WERI-Rb-1 (cell line): Measurements from ENCODE around the gene PRKCA.

Experiments used
- DNase-seq: peaks from one replicate; pipeline ENCODE4 v3.0.0-alpha.2; 2020
- H3K27ac ChIP-seq: fragments of 250-450 bp; sonication (Bioruptor Pico); 2 replicates; pipeline ENCODE4 v1.5.1; 2020; ENCODE audit warnings: mild to moderate bottlenecking, moderate library complexity
- H3K27me3 ChIP-seq: fragments of 250-450 bp; sonication (Bioruptor Pico); 2 replicates; pipeline ENCODE4 v1.5.1; 2021; ENCODE audit warnings: mild to moderate bottlenecking, low read depth, moderate library complexity; ENCODE audit not compliant: insufficient read depth, severe bottlenecking
- H3K36me3 ChIP-seq: fragments of 250-450 bp; sonication (Bioruptor Pico); 2 replicates; pipeline ENCODE4 v1.5.1; 2020; ENCODE audit warnings: mild to moderate bottlenecking, moderate library complexity
- H3K4me3 ChIP-seq: 2 replicates; pipeline ENCODE4 v1.5.1; 2011; ENCODE audit warnings: low read depth, mild to moderate bottlenecking, control low read depth, low read length
- H3K9me3 ChIP-seq: fragments of 250-450 bp; sonication (Bioruptor Pico); 2 replicates; pipeline ENCODE4 v1.5.1; 2021; ENCODE audit warnings: mild to moderate bottlenecking, moderate library complexity; ENCODE audit not compliant: severe bottlenecking
- CTCF ChIP-seq: IDR thresholded peaks from 2 replicates; pipeline ENCODE4 v1.5.1; 2011; ENCODE audit warnings: low read depth, mild to moderate bottlenecking, control low read depth, inconsistent platforms, low read length

Gene PRKCA

DNA sequence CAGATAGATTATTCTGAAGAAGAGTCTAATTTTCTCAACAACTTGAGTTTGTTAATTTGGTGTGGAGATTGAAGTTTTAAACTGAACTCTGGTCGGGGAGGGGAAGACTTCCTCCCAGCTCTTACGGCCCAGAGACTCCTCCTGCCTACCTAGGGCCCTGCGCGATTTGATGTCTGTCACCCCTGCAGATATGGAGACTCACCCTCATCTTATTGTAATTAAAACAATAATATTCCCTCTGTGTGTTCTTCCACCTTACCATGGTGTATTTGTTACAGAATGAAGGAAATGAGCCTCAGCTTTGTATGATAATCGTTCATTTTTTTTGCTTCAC is 348.1 kb downstream of the PRKCA start:
- no peaks in the 10 kb centered on the region for H3K36me3 ChIP-seq
- no peak overlapping the region for H3K4me3 ChIP-seq

GRCh38 chr17:66652840-66653507 is 350.6 kb downstream of the PRKCA start:
- TF ChIP-seq CTCF, result no peak
- H3K36me3 ChIP-seq, result no peaks in the 10 kb centered on the region

More for the DNA sequence above, 348.1 kb downstream of the PRKCA start:
- TF ChIP-seq CTCF, result no peak
- Histone ChIP-seq H3K9me3 (no peaks in the 10 kb centered on the region), H3K27ac (no peak overlapping the region), H3K27me3 (no peaks in the 10 kb centered on the region)
- no peak for DNase-seq

DNA sequence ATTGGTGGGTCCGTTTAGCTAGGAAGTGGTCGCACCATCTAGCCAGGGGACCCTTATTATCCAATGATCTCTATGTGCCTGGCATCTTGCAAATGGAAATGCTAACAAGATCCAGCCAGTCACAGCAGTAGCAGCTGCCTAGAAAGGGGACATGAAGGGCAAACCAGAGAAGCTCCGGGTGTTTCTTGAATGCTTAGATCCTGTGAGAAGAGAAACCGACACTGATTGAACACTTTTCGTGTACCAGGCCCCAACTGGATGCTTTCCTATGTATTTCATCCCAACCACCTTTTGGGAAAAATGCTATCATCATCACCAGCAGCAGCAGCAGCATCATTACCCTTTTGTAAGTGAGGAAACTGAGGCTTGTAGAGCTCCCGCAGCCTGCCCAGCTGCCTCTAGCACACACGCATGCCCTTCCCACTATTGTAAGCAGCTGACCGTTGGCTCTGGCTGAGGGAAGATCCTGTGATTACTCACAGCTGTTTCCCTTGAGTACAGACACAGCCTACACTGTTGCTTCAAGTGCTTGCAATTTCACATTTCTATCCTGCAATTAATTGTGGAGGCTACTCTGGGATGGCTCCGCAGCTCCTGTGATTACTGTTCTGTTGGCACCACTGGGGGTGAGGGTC is 351.8 kb downstream of the PRKCA start:
- no peak for TF ChIP-seq CTCF
- no peak overlapping the region for H3K4me3 ChIP-seq
- no peaks in the 10 kb centered on the region for H3K9me3 ChIP-seq
- H3K36me3 ChIP-seq, result no peaks in the 10 kb centered on the region
- H3K27ac ChIP-seq, result no peak overlapping the region
- H3K27me3 ChIP-seq, result no peaks in the 10 kb centered on the region
- no peak for DNase-seq

More at GRCh38 chr17:66652840-66653507, 350.6 kb downstream of the PRKCA start:
- H3K27ac ChIP-seq, result no peak overlapping the region
- H3K27me3 ChIP-seq, result no peaks in the 10 kb centered on the region
- no peaks in the 10 kb centered on the region for H3K9me3 ChIP-seq
- no peak overlapping the region for H3K4me3 ChIP-seq
- DNase-seq, result no peak

DNA sequence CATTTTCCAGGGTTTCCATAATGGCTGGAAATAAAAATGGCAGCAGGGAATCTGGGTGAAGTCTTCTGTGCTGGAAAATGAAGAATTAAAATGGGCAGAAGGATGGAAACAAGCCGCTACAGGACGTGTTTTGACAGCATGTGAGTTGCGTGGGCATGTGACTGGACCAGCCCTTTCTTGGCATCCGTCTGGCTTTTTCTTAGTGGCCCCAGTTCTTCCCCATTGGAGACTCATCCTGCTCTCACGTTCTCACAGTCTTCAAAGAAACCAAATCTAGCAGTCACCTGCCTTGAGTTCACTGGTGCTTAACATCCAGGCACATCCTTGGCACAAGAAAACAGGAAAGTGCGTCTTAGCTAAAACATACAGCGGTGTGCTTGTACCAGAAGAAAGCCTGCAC is 352.4 kb downstream of the PRKCA start:
- DNase-seq, result no peak
- Histone ChIP-seq H3K36me3 (no peaks in the 10 kb centered on the region), H3K4me3 (no peak overlapping the region), H3K27me3 (no peaks in the 10 kb centered on the region), H3K9me3 (no peaks in the 10 kb centered on the region), H3K27ac (no peak overlapping the region)
- TF ChIP-seq CTCF, result no peak

GRCh38 chr17:66655461-66655860 is 353.0 kb downstream of the PRKCA start:
- no peak overlapping the region for H3K4me3 ChIP-seq
- DNase-seq, result no peak
- no peaks in the 10 kb centered on the region for H3K36me3 ChIP-seq
- H3K27ac ChIP-seq, result no peak overlapping the region
- H3K27me3 ChIP-seq, result no peaks in the 10 kb centered on the region
- TF ChIP-seq CTCF, result no peak
- no peaks in the 10 kb centered on the region for H3K9me3 ChIP-seq

DNA sequence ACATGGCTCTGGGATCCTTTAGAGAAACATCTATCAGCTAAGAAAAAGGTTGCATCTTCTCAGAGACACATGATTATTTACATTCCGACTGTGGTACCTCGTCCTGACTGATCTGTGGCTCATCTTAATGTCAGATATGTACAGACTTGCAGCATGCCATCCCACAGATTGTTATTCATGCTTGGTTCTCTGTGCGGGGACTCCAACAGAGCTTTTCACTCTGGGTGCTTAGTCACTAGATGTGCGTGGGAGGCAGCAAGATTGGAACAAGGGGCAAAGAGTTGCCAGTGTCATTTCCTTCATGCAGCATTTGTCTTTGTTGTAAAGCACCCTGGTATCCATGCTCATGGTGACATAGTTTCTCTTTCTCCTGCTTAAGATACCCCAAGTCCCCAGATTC is 353.4 kb downstream of the PRKCA start:
- no peak overlapping the region for H3K27ac ChIP-seq
- no peak for TF ChIP-seq CTCF
- H3K36me3 ChIP-seq, result no peaks in the 10 kb centered on the region
- H3K27me3 ChIP-seq, result no peaks in the 10 kb centered on the region
- DNase-seq, result no peak
- no peak overlapping the region for H3K4me3 ChIP-seq
- no peaks in the 10 kb centered on the region for H3K9me3 ChIP-seq
